ENCODE data around the gene PTPRZ1. TPM values are rescaled to one million over a fixed set of nuclear protein-coding genes. Genes with fewer than 3 reads are reported as not detected.

Gene PTPRZ1
- total and polyA plus RNA-seq, 2 of the 13 experiments (the other 11 are each of a cell fraction or from before 2014, with no cell fraction given) = not detected

DNA sequence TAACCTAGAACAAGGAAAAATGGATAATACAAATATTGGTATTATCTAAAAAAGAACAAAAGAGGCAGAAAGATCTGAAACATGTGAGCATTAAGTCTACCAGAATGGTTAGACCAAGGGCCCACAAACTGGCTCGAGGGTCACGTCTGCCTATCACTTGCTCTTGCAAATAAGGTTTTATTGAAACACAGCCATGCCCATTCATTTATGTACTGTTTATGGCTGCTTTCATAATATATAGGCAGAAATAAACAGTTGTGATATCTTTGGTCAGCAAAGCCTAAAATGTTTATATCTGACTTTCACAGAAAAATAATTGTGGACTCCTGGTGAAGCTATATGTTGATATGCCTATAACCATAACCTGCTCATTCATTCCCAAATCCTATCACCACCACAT is 199.3 kb downstream of the PTPRZ1 start:
- Histone ChIP-seq H3K4me2 (ENCODE audit: low read depth, low read length) (no peak overlapping the region), H3K79me2 (ENCODE audit: insufficient read depth, low read length) (no peaks in the 10 kb centered on the region), H3K27me3 (ENCODE audit: control insufficient read depth in 1 of 2, insufficient read depth in 2 of 2, low read length in 2 of 2) (no peaks in the 10 kb centered on the region), H3K4me1 (ENCODE audit: insufficient read depth, low read length) (no peaks in the 10 kb centered on the region), H3K27ac (ENCODE audit: extremely low read length, insufficient read depth, low read length) (no peak overlapping the region), H2AFZ (ENCODE audit: low read length) (no peak overlapping the region), H4K20me1 (ENCODE audit: insufficient read depth, low read length) (no peaks in the 10 kb centered on the region), H3K4me3 (replicated peaks in 1 of 3; ENCODE audit: insufficient read depth in 1 of 3, low read depth in 2 of 3, low read length in 3 of 3) (no peak overlapping the region), H3K36me3 (replicated peaks in 1 of 2; ENCODE audit: control insufficient read depth in 1 of 2, insufficient read depth in 2 of 2, low read length in 2 of 2) (no peaks in the 10 kb centered on the region), H3K9ac (ENCODE audit: insufficient read depth, low read depth, low read length) (no peak overlapping the region), H3K9me3 (ENCODE audit: low read length) (no peaks in the 10 kb centered on the region)
- FAIRE-seq (no peak), DNase-seq (ENCODE audit: low spot score) (no peak), ATAC-seq (no peak)
- in situ Hi-C loops (cut with HindIII; ENCODE audit: extremely low pct_ligation_motif_present, low pct_unique_long_range_greater_than_20kb) (no loop called here), intact Hi-C loops (cut with micrococcal nuclease; ENCODE audit: unreplicated experiment) (no loop called here)
- 91% methylated on average over 2 of the region's 2 CpGs for WGBS (ENCODE audit: low lambda C conversion rate)
- CTCF ChIA-PET (ENCODE audit: low intra/inter-chr PET ratio, low total read pairs) = no interaction called here
- POLR2A ChIA-PET = no interaction called here
- BruUV-seq (replicated peaks) = no TSS peak
- TF ChIP-seq NFYB (CRISPR knock-in tag; IDR thresholded peaks at IDR 0.05) = no peak
- TF ChIP-seq, protein P1, sequence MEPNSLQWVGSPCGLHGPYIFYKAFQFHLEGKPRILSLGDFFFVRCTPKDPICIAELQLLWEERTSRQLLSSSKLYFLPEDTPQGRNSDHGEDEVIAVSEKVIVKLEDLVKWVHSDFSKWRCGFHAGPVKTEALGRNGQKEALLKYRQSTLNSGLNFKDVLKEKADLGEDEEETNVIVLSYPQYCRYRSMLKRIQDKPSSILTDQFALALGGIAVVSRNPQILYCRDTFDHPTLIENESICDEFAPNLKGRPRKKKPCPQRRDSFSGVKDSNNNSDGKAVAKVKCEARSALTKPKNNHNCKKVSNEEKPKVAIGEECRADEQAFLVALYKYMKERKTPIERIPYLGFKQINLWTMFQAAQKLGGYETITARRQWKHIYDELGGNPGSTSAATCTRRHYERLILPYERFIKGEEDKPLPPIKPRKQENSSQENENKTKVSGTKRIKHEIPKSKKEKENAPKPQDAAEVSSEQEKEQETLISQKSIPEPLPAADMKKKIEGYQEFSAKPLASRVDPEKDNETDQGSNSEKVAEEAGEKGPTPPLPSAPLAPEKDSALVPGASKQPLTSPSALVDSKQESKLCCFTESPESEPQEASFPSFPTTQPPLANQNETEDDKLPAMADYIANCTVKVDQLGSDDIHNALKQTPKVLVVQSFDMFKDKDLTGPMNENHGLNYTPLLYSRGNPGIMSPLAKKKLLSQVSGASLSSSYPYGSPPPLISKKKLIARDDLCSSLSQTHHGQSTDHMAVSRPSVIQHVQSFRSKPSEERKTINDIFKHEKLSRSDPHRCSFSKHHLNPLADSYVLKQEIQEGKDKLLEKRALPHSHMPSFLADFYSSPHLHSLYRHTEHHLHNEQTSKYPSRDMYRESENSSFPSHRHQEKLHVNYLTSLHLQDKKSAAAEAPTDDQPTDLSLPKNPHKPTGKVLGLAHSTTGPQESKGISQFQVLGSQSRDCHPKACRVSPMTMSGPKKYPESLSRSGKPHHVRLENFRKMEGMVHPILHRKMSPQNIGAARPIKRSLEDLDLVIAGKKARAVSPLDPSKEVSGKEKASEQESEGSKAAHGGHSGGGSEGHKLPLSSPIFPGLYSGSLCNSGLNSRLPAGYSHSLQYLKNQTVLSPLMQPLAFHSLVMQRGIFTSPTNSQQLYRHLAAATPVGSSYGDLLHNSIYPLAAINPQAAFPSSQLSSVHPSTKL (CRISPR knock-in tag; IDR thresholded peaks at IDR 0.05) = no peak
- no peak for TF ChIP-seq ZNF552 (CRISPR knock-in tag; IDR thresholded peaks at IDR 0.05; ENCODE audit: borderline replicate concordance)
- no peak for TF ChIP-seq NR2F1 (CRISPR knock-in tag; IDR thresholded peaks at IDR 0.05)
- TF ChIP-seq RELA (CRISPR knock-in tag; IDR thresholded peaks at IDR 0.05) = no peak
- no peak for TF ChIP-seq MEIS2 (CRISPR knock-in tag; IDR thresholded peaks at IDR 0.05)
